HG02981 (cell line): ENCODE results near the gene RNFT1.
"Not testable (repeated sequence)": the region's sequence is repeated elsewhere in the genome, so short reads cannot be mapped to it uniquely, and the experiment has no call there.

Experiments
- ATAC-seq: cut with Tn5 transposase; IDR thresholded peaks from one replicate; pipeline ENCODE4 v1.9.1; 2021; ENCODE audit warnings: mild to moderate bottlenecking, moderate library complexity; ENCODE audit not compliant: unreplicated experiment

Gene RNFT1

DNA sequence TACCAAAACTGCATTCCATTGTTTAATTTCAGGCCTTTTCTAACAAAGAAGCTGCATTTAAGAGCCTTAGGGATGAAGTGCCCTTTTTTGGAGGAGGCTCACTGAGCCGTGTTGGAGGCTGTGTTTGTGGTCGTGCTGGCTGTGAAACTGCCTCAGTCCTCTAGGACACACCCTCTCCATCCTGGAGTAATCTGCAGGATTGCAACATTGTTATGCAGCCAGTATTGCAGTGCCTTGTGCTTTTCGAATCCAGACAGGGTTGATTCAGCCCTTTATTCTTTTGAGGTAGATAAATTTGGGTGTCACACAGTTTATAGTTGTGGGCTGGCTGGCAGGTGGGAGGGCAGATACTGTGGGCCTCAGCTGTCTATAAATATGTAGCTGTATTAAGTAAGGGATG lies 33.8 kb downstream of the RNFT1 start:
- not testable (repeated sequence) for ATAC-seq

DNA sequence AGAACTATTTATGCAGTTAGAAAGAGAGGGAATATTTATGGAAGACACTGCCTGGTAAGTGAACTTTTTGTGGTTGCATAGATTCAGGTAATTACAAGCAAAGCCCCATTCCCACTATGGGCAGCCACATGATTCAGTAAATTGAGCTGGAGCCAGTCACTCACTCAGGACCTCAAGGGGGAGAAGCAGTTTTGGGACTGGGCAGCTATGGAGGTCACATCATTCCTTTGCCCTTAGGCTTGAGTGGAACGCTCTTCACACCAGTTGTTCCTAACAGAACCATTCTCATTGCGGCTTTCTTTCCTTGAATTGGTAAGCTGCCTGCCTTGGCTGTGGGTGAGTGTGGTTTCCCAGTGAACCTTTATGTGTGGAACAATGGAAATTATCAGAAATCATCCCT lies 34.4 kb downstream of the RNFT1 start:
- not testable (repeated sequence) for ATAC-seq

DNA sequence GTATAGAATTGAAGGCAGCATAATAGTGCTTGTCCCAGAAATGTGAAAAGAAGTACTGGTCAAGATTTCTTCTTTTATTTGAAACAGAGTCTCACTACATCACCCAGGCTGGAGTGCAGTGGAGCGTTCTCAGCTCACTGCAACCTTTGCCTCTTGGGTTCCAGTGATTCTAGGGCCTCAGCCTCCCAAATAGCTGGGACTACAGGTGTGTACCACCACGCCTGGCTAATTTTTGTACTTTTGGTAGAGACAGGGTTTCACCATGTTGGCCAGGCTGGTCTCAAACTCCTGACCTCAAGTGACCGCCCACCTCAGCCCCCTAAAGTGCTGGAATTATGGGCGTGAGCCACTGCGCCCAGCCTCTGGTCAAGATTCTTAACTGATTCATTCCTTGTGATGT lies 43.9 kb downstream of the RNFT1 start:
- ATAC-seq, result not testable (repeated sequence)

DNA sequence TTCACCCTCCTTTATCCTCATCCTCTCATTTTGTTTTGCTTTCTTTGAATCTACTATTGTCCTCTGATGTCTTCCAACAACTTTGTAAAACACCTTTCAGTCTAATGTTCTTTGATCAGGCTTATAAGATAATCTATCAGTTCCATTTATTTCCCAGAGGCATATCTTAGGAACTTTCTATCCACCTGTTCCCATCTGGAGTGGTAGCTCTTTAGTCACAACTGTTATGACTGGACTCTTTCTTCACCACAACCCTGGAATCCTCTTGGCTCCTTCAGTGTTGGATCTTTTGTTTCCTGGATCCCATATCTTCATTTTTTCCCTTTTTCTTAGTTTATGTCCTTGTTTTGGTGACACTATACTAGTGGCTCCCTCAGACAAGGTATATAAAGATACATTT lies 48.1 kb downstream of the RNFT1 start:
- ATAC-seq, result no peak

DNA sequence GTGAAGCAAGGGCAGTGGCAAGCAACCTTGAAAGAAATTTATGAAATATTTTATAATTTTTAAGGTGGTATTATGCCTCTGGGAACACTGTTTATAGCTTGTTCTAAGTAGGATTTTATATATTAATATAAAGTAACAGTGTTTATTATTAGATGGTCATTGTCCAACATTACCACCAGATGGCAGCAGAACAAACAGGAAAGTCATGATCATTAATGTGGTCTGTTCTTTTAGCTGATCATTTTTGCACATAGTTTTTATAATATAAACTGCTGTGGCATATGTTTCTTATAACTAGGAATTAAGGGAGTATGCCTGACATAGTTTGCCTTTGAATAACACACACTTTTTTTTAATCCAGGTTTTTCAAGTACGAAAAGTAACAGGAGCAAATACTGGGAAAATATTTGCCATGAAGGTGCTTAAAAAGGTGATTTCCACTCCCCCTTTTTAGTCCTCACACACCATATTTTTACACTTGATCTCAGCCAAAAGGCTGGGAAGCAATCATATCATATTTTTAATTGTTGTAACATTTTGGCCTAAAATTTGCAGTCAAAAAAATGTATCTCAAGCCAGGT lies 50.2 kb downstream of the RNFT1 start:
- no peak for ATAC-seq

DNA sequence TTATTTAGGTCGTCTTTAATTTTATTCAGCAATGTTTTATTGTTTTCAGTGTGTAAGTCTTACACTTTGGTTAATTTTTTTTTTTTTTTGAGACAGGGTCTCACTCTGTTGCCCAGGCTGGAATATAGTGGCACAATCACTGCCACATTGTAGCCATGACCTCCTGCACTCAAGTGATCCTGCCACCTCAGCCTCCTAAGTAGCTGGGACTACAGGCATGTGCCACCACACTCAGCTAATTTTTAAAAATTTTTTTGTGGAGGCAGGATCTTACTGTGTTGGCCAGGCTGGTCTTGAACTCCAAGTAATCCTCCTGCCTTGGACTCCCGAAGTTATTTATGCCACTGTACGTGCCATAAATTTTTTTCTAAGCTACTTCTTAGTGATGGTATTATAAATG lies 57.1 kb downstream of the RNFT1 start:
- no peak for ATAC-seq

DNA sequence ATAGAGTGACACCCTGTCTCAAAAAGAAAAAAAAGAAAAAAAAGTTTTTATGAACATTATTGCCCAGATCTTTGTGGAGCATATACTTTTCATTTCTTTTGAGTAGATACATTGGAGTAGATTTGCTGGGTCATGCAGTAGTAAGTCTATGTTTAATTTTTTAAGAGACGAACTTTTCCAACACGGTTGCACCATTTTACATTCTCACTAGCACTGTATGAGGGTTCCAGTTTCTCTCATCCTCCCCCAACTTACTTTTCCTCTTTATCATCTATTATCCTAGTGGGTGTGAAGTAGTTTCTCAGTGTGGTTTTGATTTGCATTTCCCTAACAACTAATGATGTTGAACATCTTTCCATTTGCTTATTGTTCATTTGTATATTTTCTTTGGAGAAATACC lies 61.1 kb downstream of the RNFT1 start:
- ATAC-seq, result no peak
